NCI-H1092 treated with DMSO at 0.1 percent for 48 hours (cell line): ENCODE results near the gene CFAP46.
"Not testable (repeated sequence)": the region's sequence is repeated elsewhere in the genome, so short reads cannot be mapped to it uniquely, and the experiment has no call there.

Source experiments
- DNase-seq: peaks from one replicate; lab custom pipeline; 2025; lab: John Stamatoyannopoulos, UW

The CFAP46 gene

GRCh38 chr10:132912713-132913558, 29.4 kb downstream of the CFAP46 start:
- no peak for DNase-seq

- DNase-seq = no peak
These were observed 30.1 kb downstream of the CFAP46 start for GRCh38 chr10:132912225-132912712.

- no peak for DNase-seq
These were observed 30.6 kb downstream of the CFAP46 start for GRCh38 chr10:132911786-132912097.

- no peak for DNase-seq
These were observed 31.2 kb downstream of the CFAP46 start for GRCh38 chr10:132910901-132911785.

DNA sequence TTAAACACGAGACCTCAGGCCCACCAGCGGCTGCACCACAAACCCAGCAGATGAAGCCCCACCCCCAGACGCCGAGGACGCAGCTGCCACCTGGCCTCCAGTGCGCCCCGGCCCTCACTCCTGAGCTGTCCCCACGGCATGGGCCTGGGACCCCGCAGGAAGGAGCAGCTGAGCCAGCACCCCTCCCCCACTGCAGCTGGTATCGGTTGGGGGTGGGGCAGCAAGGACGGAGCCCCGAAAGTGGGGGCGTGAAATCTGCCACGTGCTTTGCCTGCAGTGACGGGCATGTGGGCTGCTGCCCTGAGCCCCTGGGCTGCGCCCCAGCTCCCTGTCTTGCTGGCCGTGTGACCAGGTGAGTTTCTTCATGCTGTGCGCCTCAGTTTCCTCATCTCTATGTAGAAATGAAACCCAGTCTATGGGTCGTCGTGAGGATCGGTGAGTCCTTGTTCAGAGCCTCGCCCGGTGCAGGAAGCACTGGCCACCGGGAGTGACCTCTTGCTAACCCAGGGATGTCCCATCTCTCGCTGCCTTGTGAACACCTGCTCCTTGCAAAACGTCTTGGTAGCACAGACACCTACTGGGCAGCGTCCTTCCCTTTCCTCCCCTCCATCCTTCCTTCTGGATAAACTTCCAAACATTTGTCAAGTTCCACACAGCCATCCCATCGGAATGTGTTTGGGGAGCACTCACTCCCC, 32.0 kb downstream of the CFAP46 start:
- DNase-seq = no peak

GRCh38 chr10:132909491-132910071, 32.8 kb downstream of the CFAP46 start:
- DNase-seq = no peak

DNA sequence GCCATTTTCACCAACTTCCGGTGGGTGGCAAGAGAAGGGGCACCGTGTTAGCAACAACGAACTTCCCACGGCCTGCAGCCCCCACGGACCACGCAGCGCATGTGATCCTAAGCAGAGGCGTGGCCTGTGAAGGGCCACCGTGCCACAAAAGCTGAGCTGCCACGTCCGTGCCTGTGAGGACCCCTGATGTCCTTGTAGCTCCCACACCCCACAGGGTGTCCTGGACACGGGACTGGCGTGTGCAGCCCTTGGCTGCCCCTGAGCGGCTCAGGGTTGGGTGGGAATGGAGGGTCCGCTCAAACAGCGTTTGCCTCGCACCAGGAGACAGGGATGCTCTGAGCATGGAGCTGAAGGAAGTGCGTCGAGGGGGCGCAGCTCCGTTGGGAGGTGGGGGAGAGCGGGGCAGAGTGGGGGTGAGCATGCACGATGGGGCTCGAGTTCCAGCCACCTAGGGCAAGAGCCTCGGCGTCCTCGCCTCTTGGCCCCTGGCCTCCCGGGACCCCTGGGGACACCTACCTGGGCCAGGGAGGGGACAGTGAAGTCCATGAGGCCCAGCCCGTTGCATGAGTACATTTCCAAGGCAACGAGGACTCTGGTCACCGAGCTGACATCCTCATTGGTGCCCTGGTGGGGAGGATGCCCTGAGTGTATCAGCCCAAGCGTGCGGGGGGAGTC, 33.6 kb downstream of the CFAP46 start:
- DNase-seq = no peak

- no peak for DNase-seq
These were observed 34.3 kb downstream of the CFAP46 start for GRCh38 chr10:132907821-132908620.

DNA sequence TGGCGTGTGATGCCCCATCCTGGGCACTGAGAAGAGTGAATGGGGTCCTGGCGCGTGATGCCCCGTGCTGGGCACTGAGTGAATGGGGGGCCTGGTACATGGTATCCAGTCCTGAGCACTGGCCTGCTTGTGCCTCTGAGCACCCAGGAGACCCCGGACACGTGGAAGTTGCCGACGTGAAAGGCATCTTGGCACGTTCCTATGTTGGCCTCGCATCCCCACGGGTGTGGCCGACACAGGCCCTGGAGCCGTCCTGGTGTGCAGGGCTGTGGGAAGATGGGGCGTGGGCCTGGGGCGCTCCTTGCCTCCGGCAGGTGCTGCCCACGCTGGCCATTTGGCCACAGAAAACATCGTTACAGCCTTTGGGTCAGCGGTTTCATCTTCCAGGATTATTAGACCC, 35.5 kb downstream of the CFAP46 start:
- no peak for DNase-seq

DNA sequence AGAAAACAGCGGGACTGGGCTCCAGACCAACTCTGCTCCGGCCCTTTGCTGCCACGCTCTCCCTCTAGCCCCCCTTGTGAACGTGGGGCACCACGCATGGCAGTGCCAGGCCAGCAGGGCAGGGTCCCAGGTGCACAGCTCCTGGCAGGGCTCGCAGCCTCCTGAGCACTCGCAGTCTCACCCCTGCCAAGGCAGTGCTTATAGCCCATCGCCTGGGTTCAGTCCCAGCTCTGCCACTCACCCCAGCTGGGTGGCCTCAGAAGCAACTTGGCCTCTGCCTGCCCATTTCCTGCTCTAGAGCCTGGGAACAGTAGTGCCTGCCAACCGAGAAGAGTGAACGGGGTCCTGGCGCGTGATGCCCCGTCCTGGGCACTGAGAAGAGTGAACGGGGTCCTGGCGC, 36.3 kb downstream of the CFAP46 start:
- DNase-seq = no peak

DNA sequence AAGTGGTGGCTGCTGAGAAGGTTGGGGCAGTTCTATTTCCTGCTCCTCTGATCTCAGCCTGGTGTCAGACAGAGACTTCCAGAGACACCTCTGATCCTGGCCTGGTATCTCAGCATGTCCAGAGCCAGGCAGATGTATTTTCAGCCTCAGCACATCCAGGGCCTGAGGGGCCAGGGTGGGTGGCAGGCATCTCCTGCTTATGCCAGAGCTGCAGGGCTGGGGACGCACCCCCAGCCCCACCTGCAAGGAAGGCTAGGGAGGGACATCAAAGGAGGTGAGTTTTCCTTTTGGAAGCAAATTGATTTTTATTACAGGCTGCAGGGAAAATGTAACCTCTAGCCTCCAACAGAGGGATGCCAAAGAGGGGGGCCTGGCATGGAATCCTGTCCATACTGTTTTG, 36.7 kb downstream of the CFAP46 start:
- DNase-seq = no peak

DNA sequence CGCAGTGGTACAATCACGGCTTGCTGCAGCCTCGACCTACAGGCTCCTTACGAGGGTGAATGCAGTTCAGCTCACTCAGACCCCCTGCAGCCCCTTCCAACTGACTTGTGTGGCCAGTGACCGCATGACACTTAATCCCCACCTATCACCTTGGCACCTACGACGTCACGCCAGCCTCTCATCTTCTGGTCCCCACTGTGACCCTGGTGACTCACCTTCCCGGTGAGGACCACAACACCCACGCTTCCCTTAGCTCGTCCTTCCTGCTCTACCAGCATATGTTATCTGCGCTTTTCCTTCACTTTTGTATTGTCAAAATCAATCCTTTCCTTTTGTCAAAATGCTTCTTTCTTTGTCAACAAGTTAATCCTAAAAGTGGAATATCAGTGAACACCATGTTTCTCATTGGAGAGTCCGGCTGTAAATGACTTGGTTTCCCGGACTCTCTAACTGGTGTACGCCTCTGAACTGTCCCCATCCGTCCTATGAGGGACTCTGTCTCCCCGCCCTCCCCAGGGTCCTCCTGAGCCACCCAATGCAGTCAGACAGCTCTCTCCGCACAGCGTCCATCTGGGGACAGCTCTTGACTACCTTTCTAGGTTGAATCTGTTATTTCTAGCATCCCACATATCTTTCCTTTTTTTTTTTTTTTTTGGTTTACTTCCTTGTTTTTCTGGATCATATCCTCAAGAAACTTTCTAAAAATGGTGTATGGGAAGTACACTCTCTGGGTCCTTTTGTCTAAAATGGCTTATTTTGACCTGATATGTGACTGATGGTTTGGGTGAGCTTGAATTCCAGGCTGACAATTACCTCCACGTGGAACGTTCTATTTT, 37.3 kb downstream of the CFAP46 start:
- DNase-seq = no peak

- DNase-seq = peak; percentile 31
These were observed 38.1 kb downstream of the CFAP46 start for GRCh38 chr10:132904181-132904813.

DNA sequence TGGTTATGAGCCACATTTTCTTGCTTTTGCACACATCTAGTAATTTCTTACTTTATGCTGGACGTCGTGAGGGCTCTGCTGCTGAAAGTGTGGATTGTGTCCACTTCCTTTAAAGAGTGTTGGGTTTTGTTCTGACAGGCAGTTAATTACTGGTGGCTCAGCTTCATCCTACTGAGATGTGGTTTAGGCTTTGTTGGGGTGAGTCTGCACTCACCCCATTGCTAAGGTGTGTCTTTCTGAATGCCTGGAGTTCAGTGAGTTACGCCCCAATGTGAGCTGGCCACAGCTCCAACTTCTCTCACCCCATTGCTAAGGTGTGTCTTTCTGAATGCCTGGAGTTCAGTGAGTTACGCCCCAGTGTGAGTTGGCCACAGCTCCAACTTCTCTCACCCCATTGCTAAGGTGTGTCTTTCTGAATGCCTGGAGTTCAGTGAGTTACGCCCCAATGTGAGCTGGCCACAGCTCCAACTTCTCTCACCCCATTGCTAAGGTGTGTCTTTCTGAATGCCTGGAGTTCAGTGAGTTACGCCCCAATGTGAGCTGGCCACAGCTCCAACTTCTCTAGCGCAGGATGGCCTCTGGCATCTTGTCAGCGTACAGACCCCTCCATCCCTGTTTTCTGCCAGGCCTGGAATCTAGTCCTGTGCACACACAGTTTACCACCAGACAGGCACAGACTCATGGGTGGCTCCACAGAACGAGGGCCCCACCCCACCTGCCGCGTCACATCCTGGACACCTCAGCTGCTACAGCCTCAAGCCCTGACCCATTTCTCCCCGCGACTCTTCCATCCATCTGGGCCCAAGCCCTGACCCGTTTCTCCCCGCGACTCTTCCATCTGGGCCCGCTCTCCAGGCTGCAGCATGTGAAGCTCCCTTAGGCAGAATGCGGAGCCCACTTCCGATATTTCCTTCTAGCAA, 39.5 kb downstream of the CFAP46 start:
- DNase-seq = not testable (repeated sequence)

DNA sequence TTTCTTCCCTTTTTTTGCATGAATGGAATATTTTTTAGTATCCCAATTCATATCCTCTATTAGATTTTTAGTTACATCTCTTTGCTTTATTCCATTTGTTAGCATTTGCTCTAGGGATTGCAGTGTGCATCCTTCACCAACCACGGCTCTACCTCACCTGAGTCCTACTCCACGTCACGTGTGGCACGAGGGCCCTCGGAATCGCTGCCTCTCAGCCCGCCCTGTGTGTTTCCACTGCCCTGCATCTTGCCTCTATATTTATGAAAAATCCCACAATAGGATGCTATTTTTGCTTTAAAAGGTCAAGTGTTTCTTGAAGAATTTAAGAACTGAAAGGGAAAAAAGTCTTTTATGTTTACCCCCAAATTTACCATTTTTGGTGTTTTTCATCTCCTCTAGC, 41.0 kb downstream of the CFAP46 start:
- no peak for DNase-seq

DNA sequence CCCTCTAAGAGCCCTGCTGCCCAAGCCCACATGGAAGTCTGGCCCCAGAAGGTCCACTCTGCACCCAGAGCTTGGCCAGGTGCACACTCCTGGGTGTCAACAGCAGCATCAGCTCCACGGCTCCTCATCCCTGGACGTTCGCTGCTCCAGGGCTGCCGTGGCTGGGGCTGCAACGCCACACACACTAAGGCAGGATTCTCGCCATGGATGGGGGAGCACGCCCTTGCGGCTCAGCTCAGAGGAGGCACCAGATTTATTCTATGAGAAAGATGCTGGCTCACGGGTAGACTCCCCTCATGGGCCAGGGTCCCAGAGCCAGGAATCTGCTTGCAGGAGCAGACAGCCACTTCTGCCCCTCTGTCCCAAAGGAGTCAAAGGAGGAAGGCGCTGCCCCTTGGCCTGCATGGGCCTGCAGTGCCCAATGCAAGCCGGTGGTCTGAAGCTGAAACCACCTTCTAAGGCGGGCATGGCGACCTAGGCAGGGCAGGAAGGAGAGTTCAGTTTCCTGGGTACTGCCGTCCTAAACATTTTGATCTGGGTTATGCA, 42.1 kb downstream of the CFAP46 start:
- DNase-seq = no peak

GRCh38 chr10:132899751-132900065, 42.7 kb downstream of the CFAP46 start:
- no peak for DNase-seq
